ENCODE measurements around the gene ERN1.

ERN1 gene

GRCh38 chr17:64083563-64084085 lies 46.3 kb downstream of the ERN1 start:
- no peak for DNase-seq (ENCODE audit: low read depth)

- DNase-seq (ENCODE audit: low read depth) = no peak
Measured at GRCh38 chr17:64083093-64083492, 46.9 kb downstream of the ERN1 start.

GRCh38 chr17:64081802-64082799 lies 47.8 kb downstream of the ERN1 start:
- no peak for DNase-seq (ENCODE audit: low read depth)

GRCh38 chr17:64080174-64080618 lies 49.7 kb downstream of the ERN1 start:
- no peak for DNase-seq (ENCODE audit: low read depth)

GRCh38 chr17:64077379-64077778 lies 52.6 kb downstream of the ERN1 start:
- DNase-seq (ENCODE audit: low read depth) = no peak

GRCh38 chr17:64075913-64076312 lies 54.0 kb downstream of the ERN1 start:
- no peak for DNase-seq (ENCODE audit: low read depth)

- DNase-seq (ENCODE audit: low read depth) = no peak
Measured at GRCh38 chr17:64074704-64075426, 55.1 kb downstream of the ERN1 start.

- no peak for DNase-seq (ENCODE audit: low read depth)
Measured at GRCh38 chr17:64073771-64074703, 55.9 kb downstream of the ERN1 start.

GRCh38 chr17:64071111-64071510 lies 58.8 kb downstream of the ERN1 start:
- DNase-seq (ENCODE audit: low read depth) = no peak

GRCh38 chr17:64070213-64070612 lies 59.7 kb downstream of the ERN1 start:
- DNase-seq (ENCODE audit: low read depth) = no peak

- DNase-seq (ENCODE audit: low read depth) = no peak
Measured at GRCh38 chr17:64069143-64069542, 60.8 kb downstream of the ERN1 start.

GRCh38 chr17:64067657-64068056 lies 62.3 kb downstream of the ERN1 start:
- no peak for DNase-seq (ENCODE audit: low read depth)

- DNase-seq (ENCODE audit: low read depth) = no peak
Measured at GRCh38 chr17:64066716-64067115, 63.2 kb downstream of the ERN1 start.

GRCh38 chr17:64065161-64065560 lies 64.8 kb downstream of the ERN1 start:
- no peak for DNase-seq (ENCODE audit: low read depth)

GRCh38 chr17:64064331-64064730 lies 65.6 kb downstream of the ERN1 start:
- DNase-seq (ENCODE audit: low read depth) = no peak

- peak; percentile 26 for DNase-seq (ENCODE audit: low read depth)
Measured at GRCh38 chr17:64063766-64064224, 66.1 kb downstream of the ERN1 start.

GRCh38 chr17:64063088-64063487 lies 66.9 kb downstream of the ERN1 start:
- DNase-seq (ENCODE audit: low read depth) = no peak

- no peak for DNase-seq (ENCODE audit: low read depth)
Measured at GRCh38 chr17:64061178-64061898, 68.6 kb downstream of the ERN1 start.

GRCh38 chr17:64060331-64060730 lies 69.6 kb downstream of the ERN1 start:
- DNase-seq (ENCODE audit: low read depth) = no peak

GRCh38 chr17:64059756-64060155 lies 70.2 kb downstream of the ERN1 start:
- no peak for DNase-seq (ENCODE audit: low read depth)

GRCh38 chr17:64058621-64059020 lies 71.3 kb downstream of the ERN1 start:
- DNase-seq (ENCODE audit: low read depth) = no peak

Measured in stimulated activated CD8-positive, alpha-beta memory T cell treated with anti-CD3 and anti-CD28 coated beads, Interleukin-4, amount 100 ng/mL, for 24 hours (primary cell).